ENCODE measurements around the gene SPG11. TPM values are rescaled to one million over a fixed set of nuclear protein-coding genes. Genes with fewer than 3 reads are reported as not detected.
A peak's percentile ranks its signal among the peaks of the same experiment; 100 is the strongest.

Gene SPG11
- total and polyA plus RNA-seq, 2 of the 13 experiments (the other 11 are each of a cell fraction or from before 2014, with no cell fraction given): 31.5 to 40.7 TPM

GRCh38 chr15:44536302-44536961, 127.0 kb downstream of the SPG11 start (continued):
- no peak for TF ChIP-seq NCOA1 (CRISPR knock-in tag; IDR thresholded peaks at IDR 0.05)
- TF ChIP-seq ZNF33B (CRISPR knock-in tag; IDR thresholded peaks at IDR 0.05): no peak
- TF ChIP-seq MEIS2 (CRISPR knock-in tag; IDR thresholded peaks at IDR 0.05): peak; percentile 26; the same call in 1 of the 2 replicates
- peak; percentile 51; the same call in 1 of the 2 replicates for TF ChIP-seq PITX1 (CRISPR knock-in tag; IDR thresholded peaks at IDR 0.05)
- no peak for TF ChIP-seq HNF4A (CRISPR knock-in tag; IDR thresholded peaks at IDR 0.05)
- TF ChIP-seq, protein P1, sequence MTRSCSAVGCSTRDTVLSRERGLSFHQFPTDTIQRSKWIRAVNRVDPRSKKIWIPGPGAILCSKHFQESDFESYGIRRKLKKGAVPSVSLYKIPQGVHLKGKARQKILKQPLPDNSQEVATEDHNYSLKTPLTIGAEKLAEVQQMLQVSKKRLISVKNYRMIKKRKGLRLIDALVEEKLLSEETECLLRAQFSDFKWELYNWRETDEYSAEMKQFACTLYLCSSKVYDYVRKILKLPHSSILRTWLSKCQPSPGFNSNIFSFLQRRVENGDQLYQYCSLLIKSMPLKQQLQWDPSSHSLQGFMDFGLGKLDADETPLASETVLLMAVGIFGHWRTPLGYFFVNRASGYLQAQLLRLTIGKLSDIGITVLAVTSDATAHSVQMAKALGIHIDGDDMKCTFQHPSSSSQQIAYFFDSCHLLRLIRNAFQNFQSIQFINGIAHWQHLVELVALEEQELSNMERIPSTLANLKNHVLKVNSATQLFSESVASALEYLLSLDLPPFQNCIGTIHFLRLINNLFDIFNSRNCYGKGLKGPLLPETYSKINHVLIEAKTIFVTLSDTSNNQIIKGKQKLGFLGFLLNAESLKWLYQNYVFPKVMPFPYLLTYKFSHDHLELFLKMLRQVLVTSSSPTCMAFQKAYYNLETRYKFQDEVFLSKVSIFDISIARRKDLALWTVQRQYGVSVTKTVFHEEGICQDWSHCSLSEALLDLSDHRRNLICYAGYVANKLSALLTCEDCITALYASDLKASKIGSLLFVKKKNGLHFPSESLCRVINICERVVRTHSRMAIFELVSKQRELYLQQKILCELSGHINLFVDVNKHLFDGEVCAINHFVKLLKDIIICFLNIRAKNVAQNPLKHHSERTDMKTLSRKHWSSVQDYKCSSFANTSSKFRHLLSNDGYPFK (CRISPR knock-in tag; IDR thresholded peaks at IDR 0.05; ENCODE audit: borderline replicate concordance): peak; percentile 55; the same call in 1 of the 2 replicates
- no peak; the same call in 1 of the 2 replicates for TF ChIP-seq ZFY (CRISPR knock-in tag; IDR thresholded peaks at IDR 0.05)
- 0 out of 2 replicates have a peak, but pooled peaks have one; percentile 59 for TF ChIP-seq ZNF589 (CRISPR knock-in tag; conservative IDR thresholded peaks at IDR 0.05)
- TF ChIP-seq, protein P2, sequence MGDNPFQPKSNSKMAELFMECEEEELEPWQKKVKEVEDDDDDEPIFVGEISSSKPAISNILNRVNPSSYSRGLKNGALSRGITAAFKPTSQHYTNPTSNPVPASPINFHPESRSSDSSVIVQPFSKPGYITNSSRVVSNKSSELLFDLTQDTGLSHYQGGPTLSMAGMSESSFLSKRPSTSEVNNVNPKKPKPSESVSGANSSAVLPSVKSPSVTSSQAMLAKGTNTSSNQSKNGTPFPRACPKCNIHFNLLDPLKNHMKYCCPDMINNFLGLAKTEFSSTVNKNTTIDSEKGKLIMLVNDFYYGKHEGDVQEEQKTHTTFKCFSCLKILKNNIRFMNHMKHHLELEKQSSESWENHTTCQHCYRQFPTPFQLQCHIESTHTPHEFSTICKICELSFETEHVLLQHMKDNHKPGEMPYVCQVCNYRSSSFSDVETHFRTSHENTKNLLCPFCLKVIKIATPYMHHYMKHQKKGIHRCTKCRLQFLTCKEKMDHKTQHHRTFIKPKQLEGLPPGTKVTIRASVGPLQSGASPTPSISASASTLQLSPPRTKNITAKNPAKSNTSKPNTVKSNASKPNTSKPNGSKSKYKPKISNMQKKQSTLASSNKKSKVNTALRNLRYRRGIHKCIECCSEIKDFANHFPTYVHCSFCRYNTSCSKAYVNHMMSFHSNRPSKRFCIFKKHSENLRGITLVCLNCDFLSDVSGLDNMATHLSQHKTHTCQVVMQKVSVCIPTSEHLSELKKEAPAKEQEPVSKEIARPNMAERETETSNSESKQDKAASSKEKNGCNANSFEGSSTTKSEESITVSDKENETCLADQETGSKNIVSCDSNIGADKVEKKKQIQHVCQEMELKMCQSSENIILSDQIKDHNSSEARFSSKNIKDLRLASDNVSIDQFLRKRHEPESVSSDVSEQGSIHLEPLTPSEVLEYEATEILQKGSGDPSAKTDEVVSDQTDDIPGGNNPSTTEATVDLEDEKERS (CRISPR knock-in tag; IDR thresholded peaks at IDR 0.05): peak; percentile 77
- TF ChIP-seq, protein P3, sequence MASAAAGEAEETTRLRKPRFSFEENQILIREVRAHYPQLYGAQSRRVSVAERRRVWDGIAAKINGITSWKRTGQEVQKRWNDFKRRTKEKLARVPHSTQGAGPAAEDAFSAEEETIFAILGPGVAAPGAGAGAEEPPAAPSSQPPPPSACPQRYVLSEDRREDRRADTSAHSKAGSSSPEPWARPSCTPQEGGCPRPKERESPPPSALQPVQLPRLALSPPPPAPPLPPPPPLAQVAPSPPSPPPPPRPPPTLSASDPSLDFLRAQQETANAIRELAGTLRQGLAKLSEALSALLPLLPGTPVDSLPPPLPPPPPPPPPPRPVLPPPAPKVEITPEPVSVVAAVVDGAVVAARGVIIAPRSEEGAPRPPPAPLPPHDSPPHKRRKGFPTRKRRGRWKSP (CRISPR knock-in tag; IDR thresholded peaks at IDR 0.05): no peak
- TF ChIP-seq ZNF34 (CRISPR knock-in tag; IDR thresholded peaks at IDR 0.05; ENCODE audit: borderline replicate concordance): peak; percentile 32; the same call in 1 of the 2 replicates
- peak; percentile 79 for TF ChIP-seq XRCC5 (optimal IDR thresholded peaks at IDR 0.05; ENCODE audit: low read length)
- TF ChIP-seq ZNF354B (CRISPR knock-in tag; IDR thresholded peaks at IDR 0.05): no peak
- TF ChIP-seq ZSCAN21 (CRISPR knock-in tag; IDR thresholded peaks at IDR 0.05; ENCODE audit: borderline replicate concordance): no peak
- TF ChIP-seq PHF8 (CRISPR knock-in tag; IDR thresholded peaks at IDR 0.05): peak; percentile 88
- TF ChIP-seq ZKSCAN1 (IDR thresholded peaks at IDR 0.05; ENCODE audit: low read length): no peak
- TF ChIP-seq FOSL1 (CRISPR knock-in tag; IDR thresholded peaks at IDR 0.05; ENCODE audit: borderline replicate concordance): peak; percentile 34; the same call in 1 of the 2 replicates
- no peak for TF ChIP-seq ATM (IDR thresholded peaks at IDR 0.05; ENCODE audit: borderline replicate concordance)
- TF ChIP-seq, protein P4, sequence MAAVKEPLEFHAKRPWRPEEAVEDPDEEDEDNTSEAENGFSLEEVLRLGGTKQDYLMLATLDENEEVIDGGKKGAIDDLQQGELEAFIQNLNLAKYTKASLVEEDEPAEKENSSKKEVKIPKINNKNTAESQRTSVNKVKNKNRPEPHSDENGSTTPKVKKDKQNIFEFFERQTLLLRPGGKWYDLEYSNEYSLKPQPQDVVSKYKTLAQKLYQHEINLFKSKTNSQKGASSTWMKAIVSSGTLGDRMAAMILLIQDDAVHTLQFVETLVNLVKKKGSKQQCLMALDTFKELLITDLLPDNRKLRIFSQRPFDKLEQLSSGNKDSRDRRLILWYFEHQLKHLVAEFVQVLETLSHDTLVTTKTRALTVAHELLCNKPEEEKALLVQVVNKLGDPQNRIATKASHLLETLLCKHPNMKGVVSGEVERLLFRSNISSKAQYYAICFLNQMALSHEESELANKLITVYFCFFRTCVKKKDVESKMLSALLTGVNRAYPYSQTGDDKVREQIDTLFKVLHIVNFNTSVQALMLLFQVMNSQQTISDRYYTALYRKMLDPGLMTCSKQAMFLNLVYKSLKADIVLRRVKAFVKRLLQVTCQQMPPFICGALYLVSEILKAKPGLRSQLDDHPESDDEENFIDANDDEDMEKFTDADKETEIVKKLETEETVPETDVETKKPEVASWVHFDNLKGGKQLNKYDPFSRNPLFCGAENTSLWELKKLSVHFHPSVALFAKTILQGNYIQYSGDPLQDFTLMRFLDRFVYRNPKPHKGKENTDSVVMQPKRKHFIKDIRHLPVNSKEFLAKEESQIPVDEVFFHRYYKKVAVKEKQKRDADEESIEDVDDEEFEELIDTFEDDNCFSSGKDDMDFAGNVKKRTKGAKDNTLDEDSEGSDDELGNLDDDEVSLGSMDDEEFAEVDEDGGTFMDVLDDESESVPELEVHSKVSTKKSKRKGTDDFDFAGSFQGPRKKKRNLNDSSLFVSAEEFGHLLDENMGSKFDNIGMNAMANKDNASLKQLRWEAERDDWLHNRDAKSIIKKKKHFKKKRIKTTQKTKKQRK (IDR thresholded peaks at IDR 0.05; ENCODE audit: low read length): no peak
- no peak for TF ChIP-seq ZNF510 (CRISPR knock-in tag; IDR thresholded peaks at IDR 0.05; ENCODE audit: low read depth)
